OCI-LY1 (cell line): ENCODE measurements around the gene PCDHGA7.

Experiments used
- H2AFZ ChIP-seq: fragments of 200-600 bp; sonication (generic), shearing (Covaris generic); 2 replicates; pipeline ENCODE4 v1.6.0; 2014; ENCODE audit warnings: antibody characterized with exemption, mild to moderate bottlenecking, low read length
- H3F3A ChIP-seq: fragments of 200-600 bp; sonication (generic), shearing (Covaris generic); 2 replicates; pipeline ENCODE4 v1.6.0; 2014; ENCODE audit warnings: mild to moderate bottlenecking, antibody characterized with exemption, low read length, moderate library complexity; ENCODE audit not compliant: insufficient read depth
- H3K27ac ChIP-seq: fragments of 200-600 bp; sonication (generic); 2 replicates; pipeline ENCODE4 v1.5.1; 2014; ENCODE audit warnings: low read length, mixed run types, mild to moderate bottlenecking, low read depth; ENCODE audit not compliant: poor library complexity, severe bottlenecking
- H3K27me3 ChIP-seq: fragments of 200-600 bp; sonication (generic); 2 replicates; pipeline ENCODE4 v1.6.0; 2014; ENCODE audit warnings: antibody characterized with exemption, mild to moderate bottlenecking, low read length, moderate library complexity; ENCODE audit not compliant: insufficient read depth
- H3K36me3 ChIP-seq: fragments of 200-600 bp; sonication (generic); 2 replicates; pipeline ENCODE4 v1.6.1; 2014; ENCODE audit warnings: mild to moderate bottlenecking, antibody characterized with exemption, low read length, moderate library complexity, mixed read lengths; ENCODE audit not compliant: insufficient read depth
- H3K4me1 ChIP-seq: fragments of 200-600 bp; sonication (generic); 2 replicates; pipeline ENCODE4 v1.5.1; 2014; ENCODE audit warnings: mild to moderate bottlenecking, low read length, moderate library complexity; ENCODE audit not compliant: insufficient read depth, severe bottlenecking
- H3K4me2 ChIP-seq: fragments of 200-600 bp; sonication (generic), shearing (Covaris generic); 2 replicates; pipeline ENCODE4 v1.6.1; 2014; ENCODE audit warnings: low read length
- H3K4me3 ChIP-seq: fragments of 200-600 bp; sonication (generic); 2 replicates; pipeline ENCODE4 v1.5.1; 2014; ENCODE audit warnings: low read length, low read depth, mild to moderate bottlenecking, mixed read lengths; ENCODE audit not compliant: poor library complexity, severe bottlenecking
- H3K79me2 ChIP-seq: fragments of 200-600 bp; shearing (Covaris generic); 2 replicates; pipeline ENCODE4 v1.6.1; 2016; ENCODE audit warnings: mixed run types, low read length, mixed read lengths; ENCODE audit not compliant: insufficient read depth
- H3K9ac ChIP-seq: fragments of 200-600 bp; sonication (generic), shearing (Covaris generic); 2 replicates; pipeline ENCODE4 v1.6.1; 2014; ENCODE audit warnings: mild to moderate bottlenecking, low read length, mixed read lengths
- H3K9me2 ChIP-seq: fragments of 200-600 bp; sonication (generic), shearing (Covaris generic); 2 replicates; pipeline ENCODE4 v1.6.1; 2014; ENCODE audit warnings: low read depth, mild to moderate bottlenecking, low read length, mixed read lengths
- H3K9me3 ChIP-seq: fragments of 200-600 bp; shearing (Covaris generic); 2 replicates; pipeline ENCODE4 v1.6.1; 2014; ENCODE audit warnings: low read length, mixed read lengths
- H4K20me1 ChIP-seq: fragments of 200-600 bp; sonication (generic), shearing (Covaris generic); 2 replicates; pipeline ENCODE4 v1.6.0; 2016; ENCODE audit warnings: mild to moderate bottlenecking, low read length; ENCODE audit not compliant: insufficient read depth
- CTCF ChIP-seq: fragments of 200-600 bp; sonication (generic), shearing (Covaris generic); IDR thresholded peaks from 2 replicates; pipeline ENCODE4 v1.5.1; 2017; ENCODE audit warnings: mild to moderate bottlenecking, antibody characterized with exemption, low read length, moderate library complexity, mixed read lengths
- EZH2 ChIP-seq: fragments of 200-600 bp; sonication (generic), shearing (Covaris generic); IDR thresholded peaks from 2 replicates; pipeline ENCODE4 v1.8.0; 2017; ENCODE audit warnings: borderline replicate concordance, mixed run types, mild to moderate bottlenecking, antibody characterized with exemption, low read length, moderate library complexity, mixed read lengths

The PCDHGA7 gene

DNA sequence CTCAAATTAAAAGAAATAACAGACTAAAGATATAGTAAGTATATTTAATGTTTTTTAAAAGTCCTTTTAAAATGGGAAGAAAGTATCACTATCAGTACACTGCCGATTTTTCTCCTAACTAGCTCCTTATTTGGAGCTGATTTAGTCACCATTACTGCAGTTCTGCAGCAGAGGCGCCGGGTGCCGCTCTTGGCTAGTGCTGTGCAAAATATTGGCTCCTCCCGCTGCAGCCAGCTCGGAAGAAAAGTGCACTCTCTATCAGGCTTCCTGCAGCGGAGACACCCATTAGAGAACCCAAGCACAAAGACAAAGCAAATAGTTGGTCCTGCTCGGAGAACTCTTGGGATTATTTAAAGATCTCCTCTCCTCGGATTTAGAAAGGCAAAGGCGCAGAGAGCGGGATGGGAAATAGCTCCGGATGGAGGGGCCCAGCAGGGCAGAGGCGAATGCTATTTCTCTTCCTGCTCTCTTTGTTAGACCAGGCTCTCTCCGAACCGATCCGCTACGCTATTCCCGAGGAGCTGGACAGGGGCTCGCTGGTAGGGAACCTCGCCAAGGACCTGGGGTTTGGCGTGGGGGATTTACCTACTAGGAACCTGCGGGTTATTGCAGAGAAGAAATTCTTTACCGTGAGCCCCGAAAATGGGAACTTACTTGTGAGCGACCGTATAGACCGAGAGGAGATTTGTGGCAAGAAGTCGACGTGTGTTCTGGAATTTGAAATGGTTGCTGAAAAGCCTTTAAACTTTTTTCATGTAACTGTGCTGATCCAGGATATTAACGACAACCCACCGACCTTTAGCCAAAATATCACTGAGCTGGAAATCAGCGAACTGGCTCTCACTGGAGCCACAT is 12.3 kb upstream of the PCDHGA7 start, which contains the start of gene PCDHGB3:
TSS of gene PCDHGB3 (plus strand) at position 249 of the 855 bp plus-strand sequence. CDS start at position 402, 153 bp downstream.
- no peaks in the 10 kb centered on the region for H3K27me3 ChIP-seq
- no peak within 1 kb of the TSS for H3K27ac ChIP-seq
- no peaks in the 10 kb centered on the region for H3K9me2 ChIP-seq
- H3K4me3 ChIP-seq: no peak within 1 kb of the TSS
- H3K4me1 ChIP-seq: no peaks in the 10 kb centered on the region
- H3K79me2 ChIP-seq: no peaks in the 10 kb centered on the region
- H3K9me3 ChIP-seq: peaks cover 27% of the 10 kb centered on the region
- H2AFZ ChIP-seq: no peak within 1 kb of the TSS
- no peak within 1 kb of the TSS for H3K9ac ChIP-seq
- no peaks in the 10 kb centered on the region for H3K36me3 ChIP-seq
- no peaks in the 10 kb centered on the region for H3F3A ChIP-seq
- no peak within 1 kb of the TSS for H3K4me2 ChIP-seq
- TF ChIP-seq EZH2 (no peak), CTCF (0 out of 2 replicates have a peak, but pooled peaks have one; percentile 13)
- no peaks in the 10 kb centered on the region for H4K20me1 ChIP-seq

GRCh38 chr5:141371572-141372475 is 10.7 kb upstream of the PCDHGA7 start:
- Histone ChIP-seq H3F3A (no peaks in the 10 kb centered on the region), H3K27ac (no peak overlapping the region), H2AFZ (no peak overlapping the region), H3K4me1 (no peaks in the 10 kb centered on the region), H3K27me3 (no peaks in the 10 kb centered on the region), H4K20me1 (no peaks in the 10 kb centered on the region), H3K4me2 (no peak overlapping the region), H3K9ac (no peak overlapping the region), H3K79me2 (no peaks in the 10 kb centered on the region), H3K4me3 (no peak overlapping the region), H3K36me3 (no peaks in the 10 kb centered on the region), H3K9me2 (no peaks in the 10 kb centered on the region), H3K9me3 (peaks cover 23% of the 10 kb centered on the region)
- no peak for TF ChIP-seq EZH2
- TF ChIP-seq CTCF: no peak

GRCh38 chr5:141373673-141374317 is 8.7 kb upstream of the PCDHGA7 start, which contains the start of gene PCDHGA6:
TSS of gene PCDHGA6 (plus strand) at chr5:141373891. CDS start at chr5:141374084, 193 bp downstream.
- Histone ChIP-seq H3K9ac (no peak within 1 kb of the TSS), H4K20me1 (no peaks in the 10 kb centered on the region), H2AFZ (no peak within 1 kb of the TSS), H3K36me3 (no peaks in the 10 kb centered on the region), H3K4me3 (no peak within 1 kb of the TSS), H3K9me3 (peaks cover 19% of the 10 kb centered on the region), H3K27me3 (no peaks in the 10 kb centered on the region), H3K4me1 (no peaks in the 10 kb centered on the region), H3F3A (0 out of 2 replicates have a peak, but pooled peaks cover 3% of the 10 kb centered on the region), H3K79me2 (no peaks in the 10 kb centered on the region), H3K9me2 (no peaks in the 10 kb centered on the region), H3K27ac (no peak within 1 kb of the TSS), H3K4me2 (no peak within 1 kb of the TSS)
- TF ChIP-seq EZH2 (no peak), CTCF (peak; percentile 18; the same call in 1 of the 2 replicates)
